WTC11 (cell line): ENCODE measurements around the gene OSMR. TPM values are rescaled to one million over a fixed set of nuclear protein-coding genes. Genes with fewer than 3 reads are reported as not detected.
"Not testable (repeated sequence)": the region's sequence is repeated elsewhere in the genome, so short reads cannot be mapped to it uniquely, and the experiment has no call there.

ENCODE experiments used
- ATAC-seq: fragments of 200-7000 bp; cut with Tn5 transposase; 2 replicates; pipeline ENCODE4 v1.10.0; 2021; ENCODE audit warnings: mild to moderate bottlenecking, moderate library complexity
- CTCF ChIA-PET: fragments of 300-600 bp; sonication (Branson Sonifier 250); formaldehyde crosslinking; loops from one replicate; lab custom pipeline; 2021; ENCODE audit warnings: antibody characterized with exemption; lab: Charles Lee
- POLR2A ChIA-PET: fragments of 350-600 bp; sonication (Branson Sonifier 250); formaldehyde crosslinking; loops from one replicate; lab custom pipeline; 2021; ENCODE audit warnings: antibody characterized with exemption; lab: Charles Lee
- DNase-seq: peaks from one replicate; pipeline ENCODE4 v3.0.0; 2021; ENCODE audit warnings: low spot score
- H3K27ac Mint-ChIP-seq: 2 replicates; pipeline ENCODE4 v1.8.0; 2021; ENCODE audit warnings: mixed read lengths
- H3K27me3 Mint-ChIP-seq: 2 replicates; pipeline ENCODE4 v1.8.0; 2021; ENCODE audit warnings: low read depth, mild to moderate bottlenecking, moderate library complexity, mixed read lengths
- H3K36me3 Mint-ChIP-seq: 2 replicates; pipeline ENCODE4 v1.8.0; 2021; ENCODE audit warnings: mixed read lengths
- H3K4me1 Mint-ChIP-seq: 2 replicates; pipeline ENCODE4 v1.8.0; 2022; ENCODE audit warnings: mixed read lengths
- H3K4me3 Mint-ChIP-seq: 2 replicates; pipeline ENCODE4 v1.8.0; 2021; ENCODE audit warnings: mild to moderate bottlenecking, moderate library complexity, mixed read lengths
- H3K9me3 Mint-ChIP-seq: 2 replicates; pipeline ENCODE4 v1.8.0; 2021; ENCODE audit warnings: mixed read lengths
- AFF4 ChIP-seq: sonication (generic); formaldehyde crosslinking; IDR thresholded peaks from 2 replicates; pipeline ENCODE4 v1.8.1; 2023; ENCODE audit warnings: mild to moderate bottlenecking, missing genetic modification reagents, borderline replicate concordance
- ARID4B ChIP-seq: sonication (generic); formaldehyde crosslinking; IDR thresholded peaks from 2 replicates; pipeline ENCODE4 v1.8.0; 2023; ENCODE audit warnings: missing genetic modification reagents, mild to moderate bottlenecking, borderline replicate concordance
- FOXP1 ChIP-seq: sonication (generic); formaldehyde crosslinking; IDR thresholded peaks from 2 replicates; pipeline ENCODE4 v1.8.0; 2022; ENCODE audit warnings: missing genetic modification reagents, mild to moderate bottlenecking, moderate library complexity, borderline replicate concordance
- MAX ChIP-seq: sonication (generic); formaldehyde crosslinking; IDR thresholded peaks from 2 replicates; pipeline ENCODE4 v1.8.0; 2022; ENCODE audit warnings: mild to moderate bottlenecking, missing genetic modification reagents
- MXD4 ChIP-seq: fragments of 250-450 bp; sonication (Bioruptor Pico); IDR thresholded peaks from 2 replicates; pipeline ENCODE4 v1.8.0; 2021; ENCODE audit warnings: mild to moderate bottlenecking, moderate library complexity, borderline replicate concordance
- NR3C1 ChIP-seq: sonication (generic); formaldehyde crosslinking; conservative IDR thresholded peaks from 2 replicates; pipeline ENCODE4 v1.8.1; 2023; ENCODE audit warnings: low read depth, mild to moderate bottlenecking, missing genetic modification reagents
- OVOL2 ChIP-seq: fragments of 250-450 bp; sonication (Bioruptor Pico); IDR thresholded peaks from 2 replicates; pipeline ENCODE4 v1.9.0; 2021; ENCODE audit warnings: mild to moderate bottlenecking, borderline replicate concordance
- PRDM15 ChIP-seq: sonication (generic); formaldehyde crosslinking; IDR thresholded peaks from 2 replicates; pipeline ENCODE4 v1.8.0; 2022; ENCODE audit warnings: missing genetic modification reagents
- SMAD4 ChIP-seq: sonication (generic); formaldehyde crosslinking; IDR thresholded peaks from 2 replicates; pipeline ENCODE4 v1.8.0; 2022; ENCODE audit warnings: mild to moderate bottlenecking, missing genetic modification reagents
- ZNF263 ChIP-seq: sonication (generic); formaldehyde crosslinking; IDR thresholded peaks from 2 replicates; pipeline ENCODE4 v1.8.1; 2022; ENCODE audit warnings: low read depth, mild to moderate bottlenecking, moderate library complexity, missing genetic modification reagents
- ZNF317 ChIP-seq: sonication (generic); formaldehyde crosslinking; IDR thresholded peaks from 2 replicates; pipeline ENCODE4 v1.8.1; 2023; ENCODE audit warnings: low read depth, mild to moderate bottlenecking, moderate library complexity, missing genetic modification reagents, borderline replicate concordance
- ZNF416 ChIP-seq: fragments of 250-450 bp; sonication (Bioruptor Pico); IDR thresholded peaks from 2 replicates; pipeline ENCODE4 v1.9.0; 2021; ENCODE audit warnings: mild to moderate bottlenecking, inconsistent platforms
- total RNA-seq: library from RNA; stranded (reverse); gene quantifications from 3 replicates; pipeline ENCODE4 v1.2.3, GENCODE V29; 2021

Gene OSMR
- total RNA-seq, 1 experiment from 2014 or later = 2.3 TPM

- DNase-seq = no peak
- Mint-ChIP-seq H3K4me3 (no peak overlapping the region), H3K36me3 (peaks cover 13% of the 10 kb centered on the region), H3K4me1 (peaks cover 21% of the 10 kb centered on the region), H3K27ac (no peak overlapping the region), H3K9me3 (peaks cover 18% of the 10 kb centered on the region), H3K27me3 (peaks cover 42% of the 10 kb centered on the region)
- CTCF ChIA-PET = interaction anchor here (1.2 to 1.3 kb wide), 2 partner anchors 39 to 583 kb away, joined by 4 read pairs; no protein-coding TSS in a partner anchor
- ATAC-seq = no peak
- POLR2A ChIA-PET = no interaction called here
- TF ChIP-seq ZNF317 (CRISPR knock-in tag) = no peak
Measured at GRCh38 chr5:38848637-38849036, 2.8 kb downstream of the OSMR start.

GRCh38 chr5:38851640-38852039 is 5.8 kb downstream of the OSMR start:
- CTCF ChIA-PET, ATAC-seq, POLR2A ChIA-PET, DNase-seq, H3K27ac Mint-ChIP-seq, H3K4me1 Mint-ChIP-seq, H3K4me3 Mint-ChIP-seq: not testable (repeated sequence)
- peaks cover 13% of the 10 kb centered on the region for H3K36me3 Mint-ChIP-seq
- peaks cover 23% of the 10 kb centered on the region for H3K27me3 Mint-ChIP-seq
- H3K9me3 Mint-ChIP-seq = peaks cover 18% of the 10 kb centered on the region

GRCh38 chr5:38853753-38854470 is 8.1 kb downstream of the OSMR start:
- Mint-ChIP-seq H3K4me3 (no peak overlapping the region), H3K27me3 (peaks cover 1% of the 10 kb centered on the region), H3K27ac (no peak overlapping the region), H3K36me3 (peaks cover 13% of the 10 kb centered on the region), H3K4me1 (no peaks in the 10 kb centered on the region), H3K9me3 (peaks cover 29% of the 10 kb centered on the region)
- no peak for ATAC-seq
- ChIA-PET POLR2A (no interaction called here), CTCF (no interaction called here)
- DNase-seq = no peak
- no peak for TF ChIP-seq NR3C1 (CRISPR knock-in tag)
- no peak for TF ChIP-seq AFF4 (CRISPR knock-in tag)
- TF ChIP-seq ZNF263 (CRISPR knock-in tag) = no peak
- no peak for TF ChIP-seq MXD4
- no peak for TF ChIP-seq ZNF416 (CRISPR knock-in tag)
- TF ChIP-seq FOXP1 (CRISPR knock-in tag) = no peak
- no peak for TF ChIP-seq MAX
- no peak for TF ChIP-seq SMAD4 (CRISPR knock-in tag)
- TF ChIP-seq OVOL2 (CRISPR knock-in tag) = no peak
- no peak for TF ChIP-seq PRDM15
- TF ChIP-seq ARID4B (CRISPR knock-in tag) = no peak
